H1 (cell line): Measurements from ENCODE around the gene VGLL3. TPM values are rescaled to one million over a fixed set of nuclear protein-coding genes. Genes with fewer than 3 reads are reported as not detected.

Experiments
- EZH2 ChIP-seq: fragments of 200-600 bp; sonication (generic); IDR thresholded peaks from 2 replicates; pipeline ENCODE4 v1.7.1; 2012; ENCODE audit warnings: low read depth, mild to moderate bottlenecking, moderate library complexity, low read length, inconsistent platforms; ENCODE audit not compliant: severe bottlenecking
- GTF2F1 ChIP-seq: IDR thresholded peaks from 2 replicates; pipeline ENCODE4 v1.6.1; 2012; ENCODE audit warnings: low read depth, low read length, improper control_type of control experiment, borderline replicate concordance
- KDM4A ChIP-seq: IDR thresholded peaks from one replicate; pipeline ENCODE4 v1.7.1; 2012; ENCODE audit warnings: low read depth, mild to moderate bottlenecking, moderate library complexity, low read length, inconsistent platforms; ENCODE audit not compliant: severe bottlenecking
- RFX5 ChIP-seq: IDR thresholded peaks from 2 replicates; pipeline ENCODE4 v1.6.1; 2011; ENCODE audit warnings: low read depth, low read length, improper control_type of control experiment, borderline replicate concordance
- polyA plus RNA-seq, 7 experiments: library from polyadenylated mRNA; depleted of rRNA in 3 of 7; stranded (reverse) in 5 of 7; unstranded in 2 of 7; fragments of >200 nt in 5 of 7; fragments of 200-250 nt in 2 of 7; gene quantifications; 1 replicate in 5 of 7; 2 replicates in 1 of 7; 4 replicates in 1 of 7; pipeline versions ENCODE4 v1.2.1 to v1.2.3, GENCODE V29; 2011 to 2013; ENCODE audit warnings: missing spikeins in 2 of 7, mixed read lengths in 2 of 7
- total RNA-seq: library from RNA; stranded (reverse); fragmentation: NEBNext Ultra II Directional; extraction: Animal tissue kit (Norgen Biotek cat#: 25700); gene quantifications from 2 replicates; pipeline ENCODE4 v1.2.1, GENCODE V29; 2021
- TF ChIP-seq, protein P1 (sequence below), 3 experiments: IDR thresholded peaks; 1 replicate in 2 of 3; 2 replicates in 1 of 3; pipeline versions ENCODE4 v1.5.1 to v1.6.1; 2011; ENCODE audit warnings: low read length in 3 of 3, mild to moderate bottlenecking in 3 of 3, inconsistent platforms in 2 of 3, low read depth in 1 of 3, moderate library complexity in 1 of 3; ENCODE audit not compliant: insufficient read depth in 1 of 3; ENCODE audit errors: control extremely low read depth in 1 of 3

The VGLL3 gene
- total and polyA plus RNA-seq, 2 of the 8 experiments (the other 6 are each of a cell fraction or from before 2014, with no cell fraction given): 13.4 to 24.2 TPM

DNA sequence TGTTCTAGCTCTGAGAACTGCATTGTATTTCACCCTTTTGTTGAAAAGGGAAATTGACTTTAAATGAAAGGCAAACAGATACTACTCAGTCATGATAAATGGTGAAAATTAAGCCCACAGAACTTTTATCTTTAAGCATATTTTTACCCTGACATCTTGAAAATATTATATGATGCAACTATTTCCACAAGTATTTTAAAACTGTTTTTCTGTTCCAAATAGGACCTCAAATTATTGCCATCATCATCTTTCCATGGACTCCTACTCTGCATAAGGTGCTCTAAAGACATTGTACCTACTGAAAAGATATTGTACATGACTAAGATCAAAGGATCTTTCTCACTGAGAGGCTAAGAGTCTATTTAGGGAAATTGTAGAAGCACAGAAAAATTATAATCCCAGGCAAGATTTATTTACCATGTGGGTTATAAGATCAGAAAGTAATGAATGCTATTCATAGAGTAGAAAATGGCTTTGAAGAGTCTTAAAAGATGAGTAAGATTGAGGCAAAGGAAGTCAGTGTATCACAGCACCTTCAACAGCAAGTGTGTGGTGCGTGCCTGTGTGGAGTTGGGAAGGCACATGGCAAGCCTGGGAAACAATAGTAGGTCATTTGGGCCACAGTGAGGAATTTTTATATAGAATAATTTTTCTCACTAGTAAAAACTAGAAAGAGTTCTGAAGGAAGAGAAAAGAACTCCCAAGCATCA is 68.8 kb downstream of the VGLL3 start (continued):
- TF ChIP-seq, protein P1, sequence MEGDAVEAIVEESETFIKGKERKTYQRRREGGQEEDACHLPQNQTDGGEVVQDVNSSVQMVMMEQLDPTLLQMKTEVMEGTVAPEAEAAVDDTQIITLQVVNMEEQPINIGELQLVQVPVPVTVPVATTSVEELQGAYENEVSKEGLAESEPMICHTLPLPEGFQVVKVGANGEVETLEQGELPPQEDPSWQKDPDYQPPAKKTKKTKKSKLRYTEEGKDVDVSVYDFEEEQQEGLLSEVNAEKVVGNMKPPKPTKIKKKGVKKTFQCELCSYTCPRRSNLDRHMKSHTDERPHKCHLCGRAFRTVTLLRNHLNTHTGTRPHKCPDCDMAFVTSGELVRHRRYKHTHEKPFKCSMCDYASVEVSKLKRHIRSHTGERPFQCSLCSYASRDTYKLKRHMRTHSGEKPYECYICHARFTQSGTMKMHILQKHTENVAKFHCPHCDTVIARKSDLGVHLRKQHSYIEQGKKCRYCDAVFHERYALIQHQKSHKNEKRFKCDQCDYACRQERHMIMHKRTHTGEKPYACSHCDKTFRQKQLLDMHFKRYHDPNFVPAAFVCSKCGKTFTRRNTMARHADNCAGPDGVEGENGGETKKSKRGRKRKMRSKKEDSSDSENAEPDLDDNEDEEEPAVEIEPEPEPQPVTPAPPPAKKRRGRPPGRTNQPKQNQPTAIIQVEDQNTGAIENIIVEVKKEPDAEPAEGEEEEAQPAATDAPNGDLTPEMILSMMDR (IDR thresholded peaks at IDR 0.05; ENCODE audit: control extremely low read depth in 1 of 3, insufficient read depth in 1 of 3, low read depth in 1 of 3, low read length in 3 of 3): no peak
- TF ChIP-seq GTF2F1: no peak
- TF ChIP-seq KDM4A: no peak
- no peak for TF ChIP-seq EZH2
- no peak for TF ChIP-seq RFX5
